Measurements from ENCODE around the gene NXT1.
"Not testable (repeated sequence)": the region's sequence is repeated elsewhere in the genome, so short reads cannot be mapped to it uniquely, and the experiment has no call there.

Gene NXT1

DNA sequence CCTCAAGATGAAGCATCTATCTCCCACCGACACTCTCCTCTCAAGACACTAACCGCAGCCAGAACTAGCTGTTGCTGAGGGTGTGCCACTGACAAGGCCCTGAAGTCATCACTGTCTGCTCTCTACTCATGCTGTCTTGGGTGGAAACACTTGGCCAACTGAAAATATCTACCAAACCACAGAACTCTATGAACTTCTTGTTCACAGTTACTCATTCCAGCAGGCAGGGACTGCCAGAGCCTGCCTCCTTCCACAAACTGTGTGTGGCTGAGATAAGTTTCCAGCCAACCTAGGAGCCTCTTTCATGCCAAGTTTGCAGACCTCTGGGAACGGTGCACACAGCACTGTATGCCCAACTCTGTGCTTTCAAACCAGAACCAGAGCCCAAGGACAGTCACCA lies 45.5 kb upstream of the NXT1 start:
- Histone ChIP-seq H3K27me3 (ENCODE audit: insufficient read depth, low read length) (no peaks in the 10 kb centered on the region), H3K79me2 (ENCODE audit: insufficient read depth, low read length) (no peaks in the 10 kb centered on the region), H3K27ac (ENCODE audit: low read depth, low read length, poor library complexity, severe bottlenecking) (no peak overlapping the region), H3K9ac (ENCODE audit: low read length) (no peak overlapping the region), H2AFZ (ENCODE audit: low read length) (no peak overlapping the region), H3K4me3 (ENCODE audit: low read depth, low read length, poor library complexity, severe bottlenecking) (no peak overlapping the region), H4K20me1 (ENCODE audit: insufficient read depth, low read length) (no peaks in the 10 kb centered on the region), H3K9me3 (ENCODE audit: low read length) (no peaks in the 10 kb centered on the region), H3K4me1 (ENCODE audit: insufficient read depth, low read length, severe bottlenecking) (no peaks in the 10 kb centered on the region), H3K4me2 (ENCODE audit: low read length) (no peak overlapping the region), H3F3A (ENCODE audit: insufficient read depth, low read length) (no peaks in the 10 kb centered on the region), H3K36me3 (ENCODE audit: insufficient read depth, low read length) (no peaks in the 10 kb centered on the region), H3K9me2 (ENCODE audit: low read depth, low read length) (no peaks in the 10 kb centered on the region)
- TF ChIP-seq EZH2 (IDR thresholded peaks at IDR 0.05; ENCODE audit: borderline replicate concordance, low read length): no peak
- TF ChIP-seq, protein P1, sequence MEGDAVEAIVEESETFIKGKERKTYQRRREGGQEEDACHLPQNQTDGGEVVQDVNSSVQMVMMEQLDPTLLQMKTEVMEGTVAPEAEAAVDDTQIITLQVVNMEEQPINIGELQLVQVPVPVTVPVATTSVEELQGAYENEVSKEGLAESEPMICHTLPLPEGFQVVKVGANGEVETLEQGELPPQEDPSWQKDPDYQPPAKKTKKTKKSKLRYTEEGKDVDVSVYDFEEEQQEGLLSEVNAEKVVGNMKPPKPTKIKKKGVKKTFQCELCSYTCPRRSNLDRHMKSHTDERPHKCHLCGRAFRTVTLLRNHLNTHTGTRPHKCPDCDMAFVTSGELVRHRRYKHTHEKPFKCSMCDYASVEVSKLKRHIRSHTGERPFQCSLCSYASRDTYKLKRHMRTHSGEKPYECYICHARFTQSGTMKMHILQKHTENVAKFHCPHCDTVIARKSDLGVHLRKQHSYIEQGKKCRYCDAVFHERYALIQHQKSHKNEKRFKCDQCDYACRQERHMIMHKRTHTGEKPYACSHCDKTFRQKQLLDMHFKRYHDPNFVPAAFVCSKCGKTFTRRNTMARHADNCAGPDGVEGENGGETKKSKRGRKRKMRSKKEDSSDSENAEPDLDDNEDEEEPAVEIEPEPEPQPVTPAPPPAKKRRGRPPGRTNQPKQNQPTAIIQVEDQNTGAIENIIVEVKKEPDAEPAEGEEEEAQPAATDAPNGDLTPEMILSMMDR (IDR thresholded peaks at IDR 0.05; ENCODE audit: low read length): no peak

DNA sequence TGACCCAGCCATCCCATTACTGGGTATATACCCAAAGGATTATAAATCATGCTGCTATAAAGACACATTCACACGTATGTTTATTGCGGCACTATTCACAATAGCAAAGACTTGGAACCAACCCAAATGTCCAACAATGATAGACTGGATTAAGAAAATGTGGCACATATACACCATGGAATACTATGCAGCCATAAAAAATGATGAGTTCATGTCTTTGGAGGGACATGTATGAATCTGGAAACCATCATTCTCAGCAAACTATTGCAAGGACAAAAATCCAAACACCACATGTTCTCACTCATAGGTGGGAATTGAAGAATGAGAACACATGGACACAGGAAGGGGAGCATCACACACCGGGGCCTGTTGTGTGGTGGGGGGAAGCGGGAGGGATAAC lies 43.2 kb upstream of the NXT1 start:
- not testable (repeated sequence) for H2AFZ ChIP-seq (ENCODE audit: low read length); H4K20me1 ChIP-seq (ENCODE audit: insufficient read depth, low read length); H3K9me2 ChIP-seq (ENCODE audit: low read depth, low read length); H3K4me2 ChIP-seq (ENCODE audit: low read length); H3K27ac ChIP-seq (ENCODE audit: low read depth, low read length, poor library complexity, severe bottlenecking); H3K27me3 ChIP-seq (ENCODE audit: insufficient read depth, low read length); H3K9me3 ChIP-seq (ENCODE audit: low read length); H3K4me3 ChIP-seq (ENCODE audit: low read depth, low read length, poor library complexity, severe bottlenecking); H3K4me1 ChIP-seq (ENCODE audit: insufficient read depth, low read length, severe bottlenecking); H3K79me2 ChIP-seq (ENCODE audit: insufficient read depth, low read length); H3K9ac ChIP-seq (ENCODE audit: low read length); H3K36me3 ChIP-seq (ENCODE audit: insufficient read depth, low read length); H3F3A ChIP-seq (ENCODE audit: insufficient read depth, low read length)

DNA sequence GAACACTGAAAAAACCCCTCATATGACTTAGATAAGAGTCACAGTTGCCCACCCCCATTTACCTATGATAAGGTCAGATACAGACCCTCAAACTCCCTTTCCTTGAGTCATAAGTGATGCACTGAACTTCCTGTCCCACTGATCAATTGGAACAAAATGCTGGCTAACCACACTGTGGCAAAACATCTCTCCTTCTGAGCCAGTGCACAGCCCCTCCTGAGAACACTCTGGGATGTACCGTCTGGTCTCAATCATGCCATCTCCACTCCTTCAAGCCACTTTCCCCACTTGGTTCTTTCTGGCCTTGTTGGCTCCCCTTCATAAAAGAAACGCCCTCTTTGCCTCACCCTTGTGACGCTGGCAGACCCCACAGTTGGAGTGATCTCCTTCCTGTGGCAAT lies 42.6 kb upstream of the NXT1 start:
- H3K79me2 ChIP-seq (ENCODE audit: insufficient read depth, low read length): no peaks in the 10 kb centered on the region
- H3K9me2 ChIP-seq (ENCODE audit: low read depth, low read length): no peaks in the 10 kb centered on the region
- no peak overlapping the region for H3K4me2 ChIP-seq (ENCODE audit: low read length)
- H3K36me3 ChIP-seq (ENCODE audit: insufficient read depth, low read length): no peaks in the 10 kb centered on the region
- TF ChIP-seq EZH2 (IDR thresholded peaks at IDR 0.05; ENCODE audit: borderline replicate concordance, low read length): no peak
- TF ChIP-seq, protein P1 (IDR thresholded peaks at IDR 0.05; ENCODE audit: low read length): no peak
- H4K20me1 ChIP-seq (ENCODE audit: insufficient read depth, low read length): no peaks in the 10 kb centered on the region
- no peaks in the 10 kb centered on the region for H3K4me1 ChIP-seq (ENCODE audit: insufficient read depth, low read length, severe bottlenecking)
- H3F3A ChIP-seq (ENCODE audit: insufficient read depth, low read length): no peaks in the 10 kb centered on the region
- H3K4me3 ChIP-seq (ENCODE audit: low read depth, low read length, poor library complexity, severe bottlenecking): no peak overlapping the region
- H3K9me3 ChIP-seq (ENCODE audit: low read length): no peaks in the 10 kb centered on the region
- H3K9ac ChIP-seq (ENCODE audit: low read length): no peak overlapping the region
- no peak overlapping the region for H3K27ac ChIP-seq (ENCODE audit: low read depth, low read length, poor library complexity, severe bottlenecking)
- no peak overlapping the region for H2AFZ ChIP-seq (ENCODE audit: low read length)
- no peaks in the 10 kb centered on the region for H3K27me3 ChIP-seq (ENCODE audit: insufficient read depth, low read length)

DNA sequence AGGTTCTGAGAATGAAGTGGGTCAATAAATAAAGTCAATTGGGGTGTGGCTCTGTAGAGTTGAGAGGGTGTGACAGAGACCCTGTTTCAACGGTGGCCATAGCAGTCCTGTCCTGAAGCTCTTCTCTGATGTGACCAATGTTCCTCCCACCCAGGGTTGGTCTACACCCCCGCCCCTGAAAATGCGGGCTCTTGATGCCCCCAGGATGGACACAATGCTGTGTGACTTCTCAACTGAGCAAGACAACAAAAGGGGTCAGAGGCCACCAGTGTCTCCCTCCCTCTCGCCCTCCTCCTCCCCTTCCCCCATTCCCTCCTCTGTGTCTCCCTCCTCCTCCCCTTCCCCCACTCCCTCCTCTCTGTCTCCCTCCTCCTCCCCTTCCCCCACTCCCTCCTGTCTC lies 41.7 kb upstream of the NXT1 start:
- no peaks in the 10 kb centered on the region for H3K9me2 ChIP-seq (ENCODE audit: low read depth, low read length)
- H3F3A ChIP-seq (ENCODE audit: insufficient read depth, low read length): no peaks in the 10 kb centered on the region
- no peak overlapping the region for H3K4me2 ChIP-seq (ENCODE audit: low read length)
- H4K20me1 ChIP-seq (ENCODE audit: insufficient read depth, low read length): no peaks in the 10 kb centered on the region
- no peak overlapping the region for H2AFZ ChIP-seq (ENCODE audit: low read length)
- no peak overlapping the region for H3K9ac ChIP-seq (ENCODE audit: low read length)
- no peaks in the 10 kb centered on the region for H3K4me1 ChIP-seq (ENCODE audit: insufficient read depth, low read length, severe bottlenecking)
- no peaks in the 10 kb centered on the region for H3K27me3 ChIP-seq (ENCODE audit: insufficient read depth, low read length)
- no peaks in the 10 kb centered on the region for H3K9me3 ChIP-seq (ENCODE audit: low read length)
- no peaks in the 10 kb centered on the region for H3K36me3 ChIP-seq (ENCODE audit: insufficient read depth, low read length)
- H3K79me2 ChIP-seq (ENCODE audit: insufficient read depth, low read length): no peaks in the 10 kb centered on the region
- TF ChIP-seq, protein P1 (IDR thresholded peaks at IDR 0.05; ENCODE audit: low read length): no peak
- no peak for TF ChIP-seq EZH2 (IDR thresholded peaks at IDR 0.05; ENCODE audit: borderline replicate concordance, low read length)
- no peak overlapping the region for H3K27ac ChIP-seq (ENCODE audit: low read depth, low read length, poor library complexity, severe bottlenecking)
- H3K4me3 ChIP-seq (ENCODE audit: low read depth, low read length, poor library complexity, severe bottlenecking): no peak overlapping the region

All from OCI-LY1 (cell line).